NCI-H510A (cell line): ENCODE measurements around the gene ANO4.
"Not testable (repeated sequence)": the region's sequence is repeated elsewhere in the genome, so short reads cannot be mapped to it uniquely, and the experiment has no call there.

Experiments used
- DNase-seq: peaks from one replicate; lab custom pipeline; 2025; lab: John Stamatoyannopoulos, UW

ANO4 gene

DNA sequence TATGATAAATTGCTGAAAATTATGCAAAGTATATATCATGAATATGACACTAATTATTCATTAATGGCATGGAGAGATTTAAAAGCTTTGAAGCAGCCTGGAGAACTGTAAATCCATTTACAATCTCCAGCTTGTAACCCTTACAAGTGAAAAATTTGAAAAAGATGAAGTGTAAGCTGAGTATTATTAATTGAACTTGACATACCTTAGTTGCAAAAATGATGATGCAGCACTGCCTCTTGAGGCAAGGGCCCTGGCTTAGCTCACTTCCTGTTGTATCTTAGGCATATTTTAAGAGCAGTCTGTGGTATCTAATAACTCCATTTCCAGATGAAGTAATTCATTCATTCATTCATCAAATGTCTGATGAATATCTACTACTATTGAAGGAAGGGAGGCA, 158.6 kb downstream of the ANO4 start:
- DNase-seq = no peak

DNA sequence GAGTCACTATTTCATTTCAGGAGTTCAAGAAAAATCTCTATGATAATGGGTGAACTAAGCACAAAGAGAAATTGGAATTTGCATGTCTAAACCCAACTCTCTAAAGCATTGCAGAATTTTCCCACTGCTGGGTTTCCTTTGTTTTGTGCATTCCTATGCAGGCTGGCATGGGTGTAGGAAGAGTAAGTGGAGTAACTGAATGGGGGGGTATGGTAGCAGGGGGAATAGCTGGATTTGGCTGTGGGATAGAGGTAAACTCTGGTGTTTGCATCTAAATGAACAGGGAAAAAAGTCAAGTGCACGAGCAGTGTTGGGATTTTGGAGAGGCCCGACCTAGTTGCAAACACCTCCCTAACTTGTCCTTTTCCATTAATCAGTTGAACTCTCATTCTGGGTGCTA, 159.1 kb downstream of the ANO4 start:
- DNase-seq = no peak

GRCh38 chr12:100954118-100954517, 159.5 kb downstream of the ANO4 start:
- no peak for DNase-seq

DNA sequence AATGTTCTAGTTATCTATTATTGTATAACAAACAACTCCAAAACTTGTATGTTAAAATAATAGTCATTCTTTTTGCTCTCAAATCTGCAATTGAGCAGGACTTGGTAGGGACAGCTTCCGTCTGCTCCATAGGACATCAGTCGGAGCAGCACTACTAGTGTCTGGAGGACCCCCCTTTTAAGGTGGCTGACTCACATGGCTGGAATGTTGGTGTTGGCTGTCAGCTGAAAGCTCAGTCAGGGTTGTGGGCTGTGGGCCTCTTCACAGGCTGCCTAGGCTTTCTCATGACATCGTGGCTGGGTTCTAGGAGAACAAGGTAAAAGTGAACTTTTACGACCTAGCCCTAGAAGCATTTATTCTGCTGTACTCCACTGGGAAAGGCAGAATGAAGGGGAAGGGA, 160.6 kb downstream of the ANO4 start:
- DNase-seq = no peak

DNA sequence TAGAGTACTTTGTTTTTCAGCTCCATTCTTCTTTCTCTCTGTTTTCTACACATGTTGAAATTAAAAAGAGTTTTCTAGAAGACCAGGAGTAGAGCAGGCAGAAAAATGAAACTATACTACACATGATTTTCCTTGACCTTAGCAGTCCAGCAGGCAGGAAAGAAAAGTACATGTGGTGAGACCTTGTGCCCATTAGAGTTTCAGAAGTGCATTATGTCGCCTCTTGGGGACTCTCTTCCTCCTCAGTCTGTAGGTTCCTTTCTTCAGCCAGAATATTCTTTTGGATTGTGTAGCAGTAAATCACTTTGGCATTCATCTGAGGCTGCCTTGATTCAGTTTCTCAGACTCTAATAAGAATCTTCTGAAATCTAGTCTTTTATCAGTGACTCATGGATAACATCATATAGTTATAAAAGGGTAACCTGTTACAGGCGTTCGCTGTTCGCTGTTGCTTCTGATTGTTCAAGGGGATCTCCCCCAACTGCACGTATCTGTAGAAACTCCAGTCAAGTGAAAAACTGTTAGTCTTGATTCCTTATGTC, 161.8 kb downstream of the ANO4 start:
- no peak for DNase-seq

- DNase-seq = no peak
These were observed 164.9 kb downstream of the ANO4 start for GRCh38 chr12:100959481-100959880.

DNA sequence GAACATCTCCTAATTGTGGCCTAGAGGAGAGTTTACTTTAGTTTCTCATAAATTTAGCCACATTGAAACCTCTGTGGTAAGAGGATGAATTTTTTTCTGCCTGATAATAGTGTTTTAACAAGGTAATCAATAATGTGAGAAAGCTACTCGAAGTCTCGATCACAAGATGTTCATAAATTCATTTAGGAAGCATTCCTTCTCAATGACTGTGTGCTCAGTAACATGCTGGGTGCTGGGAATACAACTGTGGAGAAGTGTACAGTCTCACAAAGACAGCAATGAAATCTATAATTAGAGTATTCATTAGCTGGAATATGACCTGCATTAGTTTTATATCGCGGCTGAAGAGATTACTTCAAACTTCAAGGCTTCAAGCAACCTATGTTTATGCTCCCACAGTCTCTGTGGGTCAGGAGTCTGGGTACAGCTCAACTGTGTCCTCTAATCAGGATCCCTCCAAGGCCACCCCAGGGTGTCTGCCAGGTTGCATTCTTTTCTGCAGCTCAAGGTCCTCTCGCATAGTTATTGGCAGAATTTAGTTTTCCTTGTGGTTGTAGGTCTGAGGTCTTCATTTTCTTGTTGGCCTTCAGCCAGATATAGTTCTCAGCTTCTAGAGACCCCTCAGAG, 167.6 kb downstream of the ANO4 start:
- DNase-seq = no peak

DNA sequence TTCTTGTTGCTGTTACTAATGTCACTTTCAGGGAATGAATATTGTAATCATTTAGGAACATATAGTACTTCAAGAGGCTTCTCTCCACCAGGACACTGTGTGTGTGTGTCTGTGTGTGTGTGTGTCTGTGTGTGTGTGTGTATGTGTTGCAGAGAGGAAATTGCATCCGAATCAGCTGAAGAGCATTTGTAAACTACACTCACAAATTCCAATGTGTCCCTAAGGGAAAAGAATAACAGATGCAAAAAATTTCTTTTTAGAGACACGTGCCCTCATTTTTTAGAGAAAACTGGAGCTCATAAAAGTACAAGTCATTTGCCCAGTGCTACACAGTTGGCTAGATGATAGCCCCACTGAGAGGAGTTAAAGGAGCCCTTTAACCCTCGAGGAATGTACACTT, 168.8 kb downstream of the ANO4 start:
- no peak for DNase-seq

- DNase-seq = no peak
These were observed 169.5 kb downstream of the ANO4 start for GRCh38 chr12:100964028-100964427.

DNA sequence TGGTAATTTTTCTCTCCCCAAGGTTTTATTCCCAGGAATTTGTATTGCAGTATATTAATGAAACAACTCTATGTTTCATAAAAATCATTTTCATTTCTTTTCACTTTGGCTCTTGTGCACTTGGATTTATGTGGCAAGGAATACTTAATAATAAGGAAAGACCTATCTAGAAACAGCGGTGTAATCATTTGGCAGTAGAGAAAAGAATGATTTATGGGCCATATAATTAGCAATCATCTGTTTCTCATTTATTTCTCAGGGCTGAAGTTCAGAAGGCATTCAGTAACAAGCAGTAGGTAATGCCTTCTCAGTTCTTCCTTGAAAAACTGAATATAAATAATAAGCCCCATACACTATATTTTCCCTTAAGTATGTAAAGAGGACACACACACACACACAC, 172.6 kb downstream of the ANO4 start:
- no peak for DNase-seq

- DNase-seq = no peak
These were observed 176.3 kb downstream of the ANO4 start for GRCh38 chr12:100970894-100971293.

DNA sequence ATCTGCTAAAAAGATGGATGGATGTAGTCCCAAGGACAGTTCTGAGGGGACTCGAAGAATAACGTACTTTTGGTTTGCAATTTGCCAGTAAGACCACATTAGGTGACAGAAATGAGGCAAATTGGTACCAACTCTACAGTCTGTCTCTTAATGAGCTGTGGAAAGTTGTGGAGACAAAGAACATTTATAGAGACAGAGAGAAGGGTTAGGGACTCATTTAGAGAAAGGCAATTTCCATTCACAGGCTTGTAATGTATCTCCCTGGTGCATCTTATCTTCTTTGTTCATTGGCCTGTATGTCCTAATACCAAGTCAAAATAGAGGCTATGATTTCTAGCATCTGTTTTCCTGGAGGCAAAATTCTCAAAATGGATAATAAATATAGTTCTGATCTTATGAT, 177.5 kb downstream of the ANO4 start:
- DNase-seq = no peak

DNA sequence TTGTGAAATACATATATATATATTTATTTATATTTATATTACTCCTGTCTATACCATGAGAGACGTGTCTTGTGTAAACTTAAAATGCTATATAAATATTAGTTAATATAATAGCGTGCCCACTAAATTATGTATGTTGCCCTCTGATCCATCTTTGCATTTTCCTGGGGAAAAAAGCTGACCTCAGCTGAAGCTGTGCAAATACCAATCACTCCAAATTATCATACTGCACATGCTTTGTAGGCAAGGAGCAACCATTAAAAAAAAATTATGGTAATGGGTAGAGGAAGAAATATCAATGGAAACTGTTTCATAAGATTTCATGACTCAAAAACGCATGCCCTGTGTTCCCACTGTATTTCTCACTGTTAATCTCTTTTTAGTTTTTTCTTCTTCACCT, 179.8 kb downstream of the ANO4 start:
- DNase-seq = no peak

DNA sequence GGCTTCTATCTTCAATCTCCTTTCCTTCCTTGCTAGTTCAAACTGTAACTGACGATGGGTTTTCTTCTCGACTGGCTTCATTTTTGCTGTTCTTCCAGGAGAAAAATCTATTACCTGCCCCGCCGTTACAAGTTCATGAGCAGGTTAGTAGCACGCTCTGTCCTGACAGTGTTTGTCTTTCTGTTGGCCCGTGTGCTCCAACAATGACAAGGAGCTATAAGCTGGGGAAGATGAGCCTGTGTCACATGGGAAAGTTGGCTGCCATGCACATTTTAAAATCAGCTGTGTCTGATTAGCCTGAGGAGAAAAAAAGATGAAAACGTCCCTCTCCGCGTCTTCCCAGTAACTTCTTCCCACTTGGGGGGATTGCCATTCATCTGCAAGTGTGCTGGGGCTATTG, 180.2 kb downstream of the ANO4 start:
- DNase-seq = no peak

DNA sequence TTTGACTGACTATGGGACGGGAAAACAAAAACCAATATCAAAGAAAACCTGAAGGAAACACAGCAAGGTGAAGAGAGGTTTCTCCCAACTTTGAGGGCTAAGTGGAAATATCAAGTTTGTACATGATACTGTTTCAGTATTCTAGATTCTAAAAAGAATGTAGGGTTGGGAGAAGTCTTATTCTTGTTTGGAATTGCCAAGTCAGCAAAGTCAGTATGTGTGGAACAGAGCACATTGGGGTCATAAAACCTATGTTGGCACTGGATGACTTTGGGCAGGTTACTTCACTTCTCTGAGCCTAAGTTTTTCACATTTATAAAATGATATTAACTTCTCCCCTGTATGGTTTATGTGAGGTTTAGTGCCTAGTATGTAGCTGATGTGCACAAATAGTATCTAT, 182.2 kb downstream of the ANO4 start:
- no peak for DNase-seq

GRCh38 chr12:100980856-100981255, 186.3 kb downstream of the ANO4 start:
- DNase-seq = no peak

DNA sequence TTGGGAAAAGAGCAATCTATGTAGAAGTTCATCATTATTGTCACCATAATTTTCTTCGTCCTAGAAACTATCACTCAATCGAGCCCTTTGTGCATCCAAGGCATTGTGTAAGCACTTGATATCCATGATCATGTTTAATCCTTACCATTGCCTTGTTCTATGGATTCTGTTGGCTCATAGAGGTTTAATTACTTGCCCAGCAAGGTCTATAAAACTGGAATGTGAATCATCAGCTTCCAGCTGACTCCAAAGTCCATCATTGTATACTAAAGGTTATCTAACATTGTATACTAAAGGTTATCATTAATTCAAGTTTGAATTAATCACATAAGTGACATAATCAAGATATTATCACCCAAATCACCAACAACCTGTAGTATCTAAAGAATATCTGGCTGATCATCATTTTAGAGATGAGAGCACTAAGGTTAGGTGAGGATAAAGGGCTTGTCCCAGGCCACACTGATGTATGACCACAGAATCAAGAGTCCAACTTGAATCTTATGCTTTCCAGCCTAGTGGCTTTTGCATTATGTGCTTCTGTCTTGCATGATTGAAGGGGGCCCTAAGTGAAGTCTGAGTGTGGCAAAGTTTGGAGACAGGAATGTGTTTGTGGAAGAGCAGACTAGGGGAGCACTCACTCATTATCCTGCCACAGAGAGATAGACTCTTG, 188.1 kb downstream of the ANO4 start:
- no peak for DNase-seq

- no peak for DNase-seq
These were observed 190.2 kb downstream of the ANO4 start for GRCh38 chr12:100984796-100985195.

DNA sequence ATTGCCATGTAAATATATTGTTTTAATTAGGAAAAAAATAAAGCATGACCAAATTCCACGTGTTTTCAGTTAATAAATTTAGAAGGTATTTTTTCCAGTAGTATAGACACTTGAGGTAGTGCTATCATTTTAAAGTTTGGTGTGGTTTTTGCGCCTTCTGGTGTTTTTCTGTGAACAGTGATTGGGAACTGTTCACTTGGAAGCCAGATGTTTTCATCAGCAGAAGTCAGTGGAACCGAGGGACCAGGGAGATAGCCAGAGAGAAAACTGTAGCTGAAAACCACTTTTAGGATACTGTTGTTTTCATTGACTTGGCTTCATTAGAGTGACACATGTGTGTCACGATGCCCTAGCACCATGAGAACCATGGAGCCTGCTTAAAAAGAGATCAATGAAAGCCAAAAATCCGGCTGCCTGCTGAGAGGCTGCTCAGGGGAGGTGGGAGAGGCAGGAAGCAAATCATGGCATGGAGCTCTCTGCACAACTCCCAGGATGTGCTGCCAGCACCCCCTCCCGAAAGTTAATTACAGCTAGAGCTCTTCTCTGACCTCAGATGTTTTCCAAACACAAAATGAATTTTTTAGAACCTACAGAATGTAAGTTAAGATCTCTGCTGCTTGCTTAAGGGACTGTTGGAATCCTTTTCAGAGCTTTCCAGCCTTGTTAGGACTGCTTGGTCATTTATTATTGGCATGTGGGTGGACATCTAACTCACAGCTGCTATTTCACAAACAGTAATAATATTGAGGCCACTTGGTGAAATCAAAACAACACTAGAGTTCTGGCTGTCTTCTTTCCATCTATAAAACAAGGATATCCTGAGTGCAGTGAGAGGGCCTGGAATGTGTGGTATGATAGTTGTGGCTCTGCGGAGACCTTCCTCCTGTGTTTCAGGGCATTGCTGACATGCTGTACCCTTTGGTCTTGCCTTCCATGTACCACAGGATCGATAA, 192.3 kb downstream of the ANO4 start:
- no peak for DNase-seq

- DNase-seq = no peak
These were observed 193.3 kb downstream of the ANO4 start for GRCh38 chr12:100987552-100988521.

DNA sequence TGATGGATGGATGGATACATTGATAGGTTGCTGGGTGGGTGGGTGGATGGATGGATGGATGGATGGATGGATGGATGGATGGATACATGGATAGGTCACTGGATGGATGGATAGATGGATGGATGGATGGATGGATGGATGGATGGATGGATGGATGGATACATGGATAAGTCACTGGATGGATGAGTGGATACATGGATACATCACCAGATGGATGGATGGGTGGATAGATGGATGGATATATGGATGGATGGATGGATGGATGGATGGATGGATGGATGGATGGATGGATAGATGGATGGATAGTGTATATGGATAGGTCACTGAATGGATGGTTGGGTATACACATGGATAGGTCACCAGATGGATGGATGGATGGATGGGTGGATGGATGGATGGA, 194.9 kb downstream of the ANO4 start:
- not testable (repeated sequence) for DNase-seq

GRCh38 chr12:100991102-100991501, 196.5 kb downstream of the ANO4 start:
- no peak for DNase-seq
